ENCODE measurements around the gene ITGB7.

Gene ITGB7

DNA sequence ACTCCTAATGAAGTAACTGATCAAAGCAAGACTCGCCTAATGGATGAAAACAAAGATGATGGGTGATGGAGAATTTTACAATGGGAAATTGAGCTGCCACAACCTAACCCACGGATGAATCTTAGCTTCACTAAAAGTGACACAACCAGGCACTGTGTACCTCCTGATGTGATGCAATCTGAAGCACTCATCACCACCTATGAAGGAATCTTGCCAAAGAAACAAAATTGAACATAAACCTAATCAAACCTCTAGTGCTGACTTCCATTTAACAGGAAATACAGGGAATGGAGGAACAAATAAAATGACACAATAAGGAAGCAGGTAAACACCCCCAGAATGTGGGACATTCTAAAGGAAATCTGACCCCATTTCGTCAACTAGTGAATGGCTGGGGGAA is 38.2 kb upstream of the ITGB7 start:
- TF ChIP-seq, protein P1, sequence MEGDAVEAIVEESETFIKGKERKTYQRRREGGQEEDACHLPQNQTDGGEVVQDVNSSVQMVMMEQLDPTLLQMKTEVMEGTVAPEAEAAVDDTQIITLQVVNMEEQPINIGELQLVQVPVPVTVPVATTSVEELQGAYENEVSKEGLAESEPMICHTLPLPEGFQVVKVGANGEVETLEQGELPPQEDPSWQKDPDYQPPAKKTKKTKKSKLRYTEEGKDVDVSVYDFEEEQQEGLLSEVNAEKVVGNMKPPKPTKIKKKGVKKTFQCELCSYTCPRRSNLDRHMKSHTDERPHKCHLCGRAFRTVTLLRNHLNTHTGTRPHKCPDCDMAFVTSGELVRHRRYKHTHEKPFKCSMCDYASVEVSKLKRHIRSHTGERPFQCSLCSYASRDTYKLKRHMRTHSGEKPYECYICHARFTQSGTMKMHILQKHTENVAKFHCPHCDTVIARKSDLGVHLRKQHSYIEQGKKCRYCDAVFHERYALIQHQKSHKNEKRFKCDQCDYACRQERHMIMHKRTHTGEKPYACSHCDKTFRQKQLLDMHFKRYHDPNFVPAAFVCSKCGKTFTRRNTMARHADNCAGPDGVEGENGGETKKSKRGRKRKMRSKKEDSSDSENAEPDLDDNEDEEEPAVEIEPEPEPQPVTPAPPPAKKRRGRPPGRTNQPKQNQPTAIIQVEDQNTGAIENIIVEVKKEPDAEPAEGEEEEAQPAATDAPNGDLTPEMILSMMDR (conservative IDR thresholded peaks at IDR 0.05; ENCODE audit: low read length), result no peak
- no peak overlapping the region for H3K4me3 ChIP-seq (ENCODE audit: low read length)
- DNase-seq (ENCODE audit: low read depth), result no peak

GRCh38 chr12:53244337-53244736 is 37.3 kb upstream of the ITGB7 start:
- no peak for DNase-seq (ENCODE audit: low read depth)
- no peak overlapping the region for H3K4me3 ChIP-seq (ENCODE audit: low read length)
- TF ChIP-seq, protein P1 (conservative IDR thresholded peaks at IDR 0.05; ENCODE audit: low read length), result no peak

GRCh38 chr12:53241623-53242412 is 34.8 kb upstream of the ITGB7 start:
- TF ChIP-seq, protein P1 (conservative IDR thresholded peaks at IDR 0.05; ENCODE audit: low read length), result no peak
- DNase-seq (ENCODE audit: low read depth), result no peak
- no peak overlapping the region for H3K4me3 ChIP-seq (ENCODE audit: low read length)

DNA sequence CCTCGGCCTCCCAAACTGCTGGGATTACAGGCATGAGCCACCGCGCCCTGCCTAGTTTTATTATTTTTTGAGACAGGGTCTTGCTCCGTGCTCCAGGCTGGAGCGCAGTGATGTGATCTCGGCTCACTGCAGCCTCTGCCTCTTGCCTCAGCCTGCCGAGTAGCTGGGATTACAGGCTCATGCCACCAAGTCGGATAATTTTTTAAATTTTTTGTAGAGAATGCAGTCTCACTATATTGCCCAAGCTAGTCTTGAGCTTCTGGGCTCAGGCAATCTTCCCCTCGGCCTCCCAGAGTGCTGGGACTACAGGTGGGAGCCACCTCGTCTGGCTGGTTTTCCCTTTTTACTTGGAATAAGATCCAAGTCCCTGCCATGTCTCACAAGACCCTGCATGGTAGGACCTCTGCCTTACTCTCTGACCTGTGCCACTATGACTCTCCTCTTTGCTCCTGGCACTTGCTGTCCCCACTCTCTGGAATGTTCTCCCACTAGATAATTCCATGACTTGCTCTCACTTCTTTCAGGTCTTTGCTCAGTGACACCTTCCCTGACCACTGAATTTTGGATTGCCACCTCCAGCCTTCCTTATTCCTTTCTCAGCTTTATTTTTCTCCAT is 32.7 kb upstream of the ITGB7 start:
- TF ChIP-seq, protein P1 (conservative IDR thresholded peaks at IDR 0.05; ENCODE audit: low read length), result no peak
- no peak overlapping the region for H3K4me3 ChIP-seq (ENCODE audit: low read length)
- DNase-seq (ENCODE audit: low read depth), result no peak

GRCh38 chr12:53236443-53237111 is 29.5 kb upstream of the ITGB7 start:
- TF ChIP-seq, protein P1 (conservative IDR thresholded peaks at IDR 0.05; ENCODE audit: low read length), result no peak
- DNase-seq (ENCODE audit: low read depth), result no peak
- H3K4me3 ChIP-seq (ENCODE audit: low read length), result no peak overlapping the region

DNA sequence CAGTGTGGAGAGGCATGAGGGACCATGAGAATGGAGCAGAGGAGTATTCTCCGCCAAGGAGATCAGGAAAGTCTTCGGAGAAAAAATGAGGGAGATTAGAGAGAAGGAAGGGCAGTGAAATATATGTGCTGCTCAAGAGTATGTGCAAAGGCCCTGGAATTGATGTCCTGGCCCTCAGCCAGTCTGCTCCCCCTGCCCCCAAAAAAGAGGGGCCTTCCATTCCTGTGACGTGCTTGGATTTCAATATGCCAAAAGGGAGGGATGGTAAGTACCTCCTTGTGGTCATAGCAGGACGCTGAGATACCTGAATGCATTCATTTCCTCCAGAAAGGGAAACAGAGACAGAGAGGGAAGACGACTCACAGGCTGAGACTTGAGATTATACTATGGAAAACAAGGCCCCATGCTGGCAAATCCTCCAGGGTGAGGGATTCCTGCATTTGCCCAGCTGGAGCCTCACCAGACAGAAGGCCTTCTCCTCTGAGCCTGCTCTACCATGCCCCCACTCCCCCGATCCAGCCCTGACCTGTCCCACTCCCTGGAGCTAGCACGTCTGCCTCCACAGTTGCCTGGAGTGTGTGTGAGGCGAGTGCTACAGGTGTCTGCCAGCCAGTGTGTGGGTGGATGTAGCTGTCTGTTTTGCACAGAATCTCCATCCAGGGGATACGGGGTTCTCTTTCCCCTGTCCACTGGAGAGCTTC is 28.8 kb upstream of the ITGB7 start:
- DNase-seq (ENCODE audit: low read depth), result no peak
- TF ChIP-seq, protein P1 (conservative IDR thresholded peaks at IDR 0.05; ENCODE audit: low read length), result no peak
- no peak overlapping the region for H3K4me3 ChIP-seq (ENCODE audit: low read length)

Data from AG10803 (cell line).